CD14-positive monocyte (primary cell): ENCODE results near the gene CACNA2D1. TPM values are rescaled to one million over a fixed set of nuclear protein-coding genes. Genes with fewer than 3 reads are reported as not detected.

Source experiments
- DNase-seq, 3 donors: peaks; one replicate each; pipeline ENCODE4 v3.0.0-alpha.2; 2011 to 2022
- H2AFZ ChIP-seq: 2 replicates; pipeline ENCODE4 v1.6.0; 2012; ENCODE audit warnings: mild to moderate bottlenecking, low read depth, low read length, inconsistent platforms; ENCODE audit not compliant: insufficient read depth, poor library complexity, severe bottlenecking
- H3K27ac ChIP-seq, 2 donors: 1 replicate in 1 of 2; 2 replicates in 1 of 2; pipeline ENCODE4 v1.5.1; 2012 to 2013; ENCODE audit warnings: low read length in 2 of 2, control low read depth in 1 of 2, inconsistent platforms in 1 of 2, low read depth in 1 of 2, mild to moderate bottlenecking in 1 of 2
- H3K27me3 ChIP-seq, 2 donors: one replicate each; pipeline versions ENCODE4 v1.6.0 to v1.6.1; 2011 to 2013; ENCODE audit warnings: low read length in 2 of 2; ENCODE audit not compliant: control insufficient read depth in 2 of 2, insufficient read depth in 2 of 2
- H3K36me3 ChIP-seq, 2 donors: replicated peaks in 1 of 2; 1 replicate in 1 of 2; 2 replicates in 1 of 2; pipeline versions ENCODE4 v1.5.1 to v1.6.1; 2012 to 2013; ENCODE audit warnings: low read length in 2 of 2, control low read depth in 1 of 2, inconsistent platforms in 1 of 2, mild to moderate bottlenecking in 1 of 2; ENCODE audit not compliant: insufficient read depth in 2 of 2, control insufficient read depth in 1 of 2
- H3K4me1 ChIP-seq, 2 donors: 1 replicate in 1 of 2; 2 replicates in 1 of 2; pipeline versions ENCODE4 v1.5.1 to v1.6.1; 2012 to 2013; ENCODE audit warnings: low read length in 2 of 2, control low read depth in 1 of 2, inconsistent platforms in 1 of 2, mild to moderate bottlenecking in 1 of 2, moderate library complexity in 1 of 2; ENCODE audit not compliant: insufficient read depth in 2 of 2, control insufficient read depth in 1 of 2
- H3K4me2 ChIP-seq: replicated peaks from 2 replicates; pipeline ENCODE3; 2012; ENCODE audit warnings: low read length, moderate library complexity, mild to moderate bottlenecking; ENCODE audit not compliant: poor library complexity, severe bottlenecking; ENCODE audit errors: extremely low read depth
- H3K4me3 ChIP-seq, 3 experiments: fragments of 200-600 bp in 1 of 3; sonication (generic) in 1 of 3; replicated peaks in 1 of 3; 1 replicate in 2 of 3; 2 replicates in 1 of 3; pipeline ENCODE4 v1.5.1; 2011 to 2013; ENCODE audit warnings: low read length in 3 of 3, mild to moderate bottlenecking in 3 of 3, control low read depth in 2 of 3, low read depth in 2 of 3, inconsistent platforms in 1 of 3, moderate library complexity in 1 of 3
- H3K79me2 ChIP-seq: 2 replicates; pipeline ENCODE4 v1.6.0; 2012; ENCODE audit warnings: mild to moderate bottlenecking, control low read depth, inconsistent platforms, low read length, moderate library complexity; ENCODE audit not compliant: insufficient read depth
- H3K9ac ChIP-seq: 2 replicates; pipeline ENCODE4 v1.6.0; 2017; ENCODE audit warnings: low read length, mild to moderate bottlenecking; ENCODE audit not compliant: insufficient read depth, poor library complexity, severe bottlenecking
- H3K9me3 ChIP-seq, 2 donors: replicated peaks in 1 of 2; 1 replicate in 1 of 2; 2 replicates in 1 of 2; pipeline versions ENCODE4 v1.5.1 to v1.6.1; 2012 to 2013; ENCODE audit warnings: low read length in 2 of 2, control low read depth in 1 of 2; ENCODE audit not compliant: control insufficient read depth in 1 of 2, insufficient read depth in 1 of 2
- H4K20me1 ChIP-seq: 2 replicates; pipeline ENCODE4 v1.6.0; 2012; ENCODE audit warnings: mild to moderate bottlenecking, low read length, control low read depth, moderate library complexity; ENCODE audit not compliant: insufficient read depth
- H3K27ac Mint-ChIP-seq, 7 donors: one replicate each; pipeline ENCODE4 v1.8.0; 2020; ENCODE audit warnings: mild to moderate bottlenecking in 7 of 7, mixed read lengths in 7 of 7, moderate library complexity in 6 of 7, inconsistent platforms in 2 of 7
- H3K27me3 Mint-ChIP-seq, 3 donors: one replicate each; pipeline ENCODE4 v1.8.0; 2021 to 2022; ENCODE audit warnings: low read depth in 3 of 3, mild to moderate bottlenecking in 3 of 3, mixed read lengths in 3 of 3, moderate library complexity in 3 of 3, inconsistent platforms in 1 of 3
- H3K36me3 Mint-ChIP-seq, 2 donors: one replicate each; pipeline ENCODE4 v1.8.0; 2020; ENCODE audit warnings: mixed read lengths in 2 of 2, inconsistent platforms in 1 of 2, mild to moderate bottlenecking in 1 of 2
- H3K4me1 Mint-ChIP-seq: one replicate; pipeline ENCODE4 v1.8.0; 2020; ENCODE audit warnings: mild to moderate bottlenecking, mixed read lengths
- H3K4me3 Mint-ChIP-seq, 2 donors: one replicate each; pipeline ENCODE4 v1.8.0; 2020; ENCODE audit warnings: mild to moderate bottlenecking in 2 of 2, mixed read lengths in 2 of 2, moderate library complexity in 1 of 2
- H3K9me3 Mint-ChIP-seq, 7 donors: one replicate each; pipeline ENCODE4 v1.8.0; 2020 to 2022; ENCODE audit warnings: mixed read lengths in 7 of 7, mild to moderate bottlenecking in 6 of 7, moderate library complexity in 6 of 7, inconsistent platforms in 2 of 7
- CTCF ChIP-seq: fragments of 200-600 bp; IDR thresholded peaks from one replicate; pipeline ENCODE4 v1.8.0; 2022; ENCODE audit warnings: antibody characterized with exemption, mild to moderate bottlenecking
- WGBS: methylation state at CpG from one replicate; pipeline ENCODE4 v1.1.5; 2013; ENCODE audit warnings: missing lambda C conversion rate; ENCODE audit not compliant: insufficient coverage; 5-methylcytosine and 5-hydroxymethylcytosine counted together
- intact Hi-C, 2 donors: fragments of 100-400 bp; cut with micrococcal nuclease; formaldehyde crosslinking; loops; one replicate each; pipeline versions ENCODE4 v1.15.0 to v1.15.1; 2023
- polyA plus RNA-seq, 3 donors: library from polyadenylated mRNA; depleted of rRNA in 1 of 3; unstranded in 2 of 3; stranded (reverse) in 1 of 3; fragments of 300-500 nt in 2 of 3; fragments of >200 nt in 1 of 3; fragmentation: Illumina TruSeq in 2 of 3; gene quantifications; 1 replicate in 2 of 3; 2 replicates in 1 of 3; pipeline ENCODE4 v1.2.3, GENCODE V29; 2012 to 2021

CACNA2D1 gene
- polyA plus RNA-seq, 3 donors: 0.02 TPM; not detected in 2

DNA sequence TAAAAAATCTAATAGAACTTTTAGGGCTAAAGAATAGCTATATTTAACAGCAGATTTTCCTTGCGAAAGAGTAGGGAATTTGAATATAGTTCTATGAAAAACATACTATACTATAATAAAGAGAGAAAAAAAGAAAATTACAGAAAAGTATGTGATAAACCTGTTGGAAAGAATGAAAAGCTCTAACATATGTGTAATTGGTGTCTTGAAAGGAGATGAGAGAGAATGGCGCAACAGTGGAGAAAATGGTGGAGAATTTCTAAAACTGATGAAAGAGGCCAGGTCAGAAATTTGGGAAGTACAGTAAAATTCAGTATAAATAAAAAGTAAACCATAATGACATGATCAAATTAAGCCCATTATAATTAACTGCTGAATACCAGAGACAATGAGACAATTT is 20.8 kb upstream of the CACNA2D1 start:
- no peak for TF ChIP-seq CTCF
- Histone ChIP-seq H3K9ac (no peak overlapping the region), H3K27me3 (no peaks in the 10 kb centered on the region), H3K9me3 (no peaks in the 10 kb centered on the region), H4K20me1 (no peaks in the 10 kb centered on the region), H3K36me3 (no peaks in the 10 kb centered on the region), H3K4me3 (no peak overlapping the region), H3K79me2 (no peaks in the 10 kb centered on the region), H2AFZ (no peak overlapping the region), H3K27ac (no peak overlapping the region), H3K4me2 (no peak overlapping the region), H3K4me1 (no peaks in the 10 kb centered on the region)
- no peak for DNase-seq
- Mint-ChIP-seq H3K4me3 (no peak overlapping the region), H3K4me1 (no peaks in the 10 kb centered on the region), H3K27ac (no peak overlapping the region), H3K36me3 (no peaks in the 10 kb centered on the region), H3K27me3 (peaks cover 1 to 3% (median 2%) of the 10 kb centered on the region in 3 donors), H3K9me3 (peaks cover 0 to 10% (median 4%) of the 10 kb centered on the region in 7 donors)
- intact Hi-C loops: no loop called here
- no CpG with 5 or more reads among the region's 2 CpGs for WGBS

DNA sequence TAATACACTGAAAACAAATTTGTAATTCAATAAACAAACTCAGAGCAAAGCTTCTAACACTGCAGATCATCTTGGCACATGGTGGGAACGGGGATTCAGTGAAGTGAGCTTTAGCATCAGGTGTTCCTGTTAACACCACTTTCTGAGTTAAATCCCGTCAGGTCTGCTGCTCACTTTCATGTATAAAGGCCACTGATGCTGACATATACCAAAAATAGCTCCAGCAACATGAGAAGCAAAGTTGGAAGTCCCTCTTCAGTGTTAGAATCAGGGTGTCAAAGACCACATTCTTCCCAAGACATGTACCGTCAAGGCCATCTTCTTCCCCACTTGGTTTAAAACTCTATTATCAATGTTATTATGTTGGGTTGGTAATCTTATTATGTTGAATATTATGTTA is 11.7 kb upstream of the CACNA2D1 start:
- Histone ChIP-seq H3K27me3 (no peaks in the 10 kb centered on the region), H4K20me1 (no peaks in the 10 kb centered on the region), H3K4me1 (no peaks in the 10 kb centered on the region), H3K36me3 (no peaks in the 10 kb centered on the region), H3K9me3 (no peaks in the 10 kb centered on the region), H3K79me2 (no peaks in the 10 kb centered on the region), H3K27ac (no peak overlapping the region), H3K4me3 (no peak overlapping the region), H3K9ac (no peak overlapping the region), H3K4me2 (no peak overlapping the region), H2AFZ (no peak overlapping the region)
- Mint-ChIP-seq H3K4me1 (no peaks in the 10 kb centered on the region), H3K4me3 (no peak overlapping the region), H3K27me3 (peaks cover under 1 to 2% (median 1%) of the 10 kb centered on the region in 3 donors), H3K27ac (no peak overlapping the region), H3K36me3 (no peaks in the 10 kb centered on the region), H3K9me3 (peaks cover 0 to 3% (median 0%) of the 10 kb centered on the region in 7 donors)
- WGBS: 85% methylated on average over 2 of the region's 3 CpGs
- TF ChIP-seq CTCF: no peak
- intact Hi-C loops: no loop called here
- no peak for DNase-seq
